Astrocyte (in vitro differentiated cells and primary cell): ENCODE results near the gene UBTF. TPM values are rescaled to one million over a fixed set of nuclear protein-coding genes. Genes with fewer than 3 reads are reported as not detected.
A peak's percentile ranks its signal among the peaks of the same experiment; 100 is the strongest.

Experiments
- DNase-seq: peaks from one replicate; pipeline ENCODE4 v3.0.0-alpha.2; 2010; ENCODE audit warnings: low read depth
- FAIRE-seq: peaks from 2 replicates; lab custom pipeline; 2011; peaks lifted over from hg19 to GRCh38; lab: Jason Lieb, UNC
- H2AFZ ChIP-seq: 2 replicates; pipeline ENCODE4 v1.6.0; 2012; ENCODE audit warnings: low read depth, low read length, inconsistent platforms
- H3K27ac ChIP-seq: 2 replicates; pipeline ENCODE4 v1.5.1; 2011; ENCODE audit warnings: low read depth, low read length, inconsistent platforms
- H3K27me3 ChIP-seq: 2 replicates; pipeline ENCODE4 v1.6.0; 2011; ENCODE audit warnings: low read length, inconsistent platforms; ENCODE audit not compliant: insufficient read depth
- H3K36me3 ChIP-seq: 2 replicates; pipeline ENCODE4 v1.5.1; 2011; ENCODE audit warnings: low read length, inconsistent platforms; ENCODE audit not compliant: insufficient read depth
- H3K4me1 ChIP-seq: 2 replicates; pipeline ENCODE4 v1.5.1; 2011; ENCODE audit warnings: low read length, inconsistent platforms; ENCODE audit not compliant: insufficient read depth
- H3K4me2 ChIP-seq: 2 replicates; pipeline ENCODE4 v1.6.0; 2012; ENCODE audit warnings: low read length, inconsistent platforms
- H3K4me3 ChIP-seq: 2 replicates; pipeline ENCODE4 v1.5.1; 2011; ENCODE audit warnings: low read depth, mild to moderate bottlenecking, low read length, inconsistent platforms; ENCODE audit not compliant: insufficient read depth
- H3K79me2 ChIP-seq: 2 replicates; pipeline ENCODE4 v1.6.0; 2012; ENCODE audit warnings: mild to moderate bottlenecking, low read length, inconsistent platforms; ENCODE audit not compliant: insufficient read depth
- H3K9ac ChIP-seq: 2 replicates; pipeline ENCODE4 v1.6.0; 2012; ENCODE audit warnings: mild to moderate bottlenecking, low read length, inconsistent platforms
- H3K9me3 ChIP-seq: 2 replicates; pipeline ENCODE4 v1.5.1; 2012; ENCODE audit warnings: low read depth, mild to moderate bottlenecking, low read length, inconsistent platforms; ENCODE audit not compliant: insufficient read depth
- H4K20me1 ChIP-seq: 2 replicates; pipeline ENCODE4 v1.6.0; 2012; ENCODE audit warnings: low read length, inconsistent platforms; ENCODE audit not compliant: insufficient read depth
- H3K27ac Mint-ChIP-seq: one replicate; pipeline ENCODE4 v1.8.0; 2021; ENCODE audit warnings: mild to moderate bottlenecking, mixed read lengths; ENCODE audit not compliant: unreplicated experiment
- H3K27me3 Mint-ChIP-seq: one replicate; pipeline ENCODE4 v1.8.0; 2021; ENCODE audit warnings: low read depth, mixed read lengths; ENCODE audit not compliant: unreplicated experiment
- H3K36me3 Mint-ChIP-seq: one replicate; pipeline ENCODE4 v1.8.0; 2021; ENCODE audit warnings: low read depth, mixed read lengths; ENCODE audit not compliant: unreplicated experiment
- H3K4me1 Mint-ChIP-seq: one replicate; pipeline ENCODE4 v1.8.0; 2021; ENCODE audit warnings: low read depth, mixed read lengths; ENCODE audit not compliant: unreplicated experiment
- H3K4me3 Mint-ChIP-seq: one replicate; pipeline ENCODE4 v1.8.0; 2021; ENCODE audit warnings: mild to moderate bottlenecking, moderate library complexity, mixed read lengths; ENCODE audit not compliant: unreplicated experiment
- H3K9me3 Mint-ChIP-seq: one replicate; pipeline ENCODE4 v1.8.0; 2021; ENCODE audit warnings: mild to moderate bottlenecking, mixed read lengths; ENCODE audit not compliant: unreplicated experiment
- CTCF ChIP-seq: IDR thresholded peaks from 2 replicates; pipeline ENCODE4 v1.5.1; 2011; ENCODE audit warnings: low read depth, mild to moderate bottlenecking, inconsistent platforms, low read length, moderate library complexity; ENCODE audit not compliant: insufficient read depth
- EZH2 ChIP-seq: IDR thresholded peaks from 2 replicates; pipeline ENCODE4 v1.6.1; 2012; ENCODE audit warnings: mild to moderate bottlenecking, low read length, inconsistent platforms; ENCODE audit not compliant: insufficient read depth
- total RNA-seq: library from RNA; stranded (reverse); gene quantifications from 2 replicates; pipeline ENCODE4 v1.2.1, GENCODE V29; 2021

UBTF gene
- total RNA-seq, 1 donor from 2014 or later, result 48.0 TPM

DNA sequence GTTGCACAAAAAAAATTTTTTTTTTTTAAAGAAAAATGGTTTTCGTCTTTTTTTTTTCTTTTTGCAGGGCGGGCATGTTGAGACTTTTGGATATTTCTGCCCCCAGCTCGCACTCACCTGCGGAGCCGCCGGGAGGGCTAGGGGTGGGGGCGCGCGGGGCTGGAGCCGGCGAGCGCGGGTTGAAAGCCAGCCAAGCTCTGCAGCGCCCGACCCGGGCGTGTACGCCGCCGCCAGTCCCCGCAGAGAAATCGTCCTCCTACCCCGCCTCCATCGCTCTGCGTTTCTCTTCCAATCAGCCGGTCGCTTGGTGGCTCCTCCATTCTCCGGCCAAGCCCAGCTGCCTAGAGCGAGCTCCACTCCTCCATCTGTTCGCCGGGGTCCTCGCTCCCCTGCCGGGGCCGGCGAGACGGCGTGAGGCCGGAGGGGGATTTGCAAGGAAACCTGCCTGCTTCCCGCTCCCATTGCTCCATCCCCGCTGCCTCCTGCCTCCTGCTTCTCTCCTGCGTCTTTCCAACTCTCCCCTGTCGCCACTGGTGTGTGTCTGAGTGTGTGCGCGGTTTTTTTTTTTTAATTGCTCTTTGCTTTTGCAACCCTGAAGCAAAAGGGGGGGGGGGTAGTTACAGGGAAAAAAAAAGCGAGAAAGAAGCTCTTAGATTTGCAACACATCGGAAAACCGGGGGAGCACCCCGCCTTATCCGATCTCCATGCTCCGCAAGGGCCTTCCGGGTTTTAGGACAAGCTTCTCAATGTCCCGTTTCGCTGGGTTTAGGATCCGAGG lies 1.8 kb upstream of the UBTF start:
- Mint-ChIP-seq H3K27me3 (no peaks in the 10 kb centered on the region), H3K4me3 (peak overlapping the region; percentile 92), H3K36me3 (peaks cover 5% of the 10 kb centered on the region), H3K27ac (peak overlapping the region; percentile 70), H3K4me1 (peaks cover 13% of the 10 kb centered on the region), H3K9me3 (no peaks in the 10 kb centered on the region)
- Histone ChIP-seq H3K4me1 (peaks cover 30% of the 10 kb centered on the region), H3K27ac (peak overlapping the region; percentile 73), H3K9ac (peak overlapping the region; percentile 83), H2AFZ (peak overlapping the region; percentile 77), H3K36me3 (peaks cover 11% of the 10 kb centered on the region), H3K79me2 (peaks cover 46% of the 10 kb centered on the region), H4K20me1 (peaks cover 32% of the 10 kb centered on the region), H3K4me3 (peak overlapping the region; percentile 76), H3K27me3 (no peaks in the 10 kb centered on the region), H3K4me2 (peak overlapping the region; percentile 98), H3K9me3 (no peaks in the 10 kb centered on the region)
- no peak for FAIRE-seq
- peak; percentile 81 for DNase-seq
- no peak for TF ChIP-seq EZH2
- no peak for TF ChIP-seq CTCF

DNA sequence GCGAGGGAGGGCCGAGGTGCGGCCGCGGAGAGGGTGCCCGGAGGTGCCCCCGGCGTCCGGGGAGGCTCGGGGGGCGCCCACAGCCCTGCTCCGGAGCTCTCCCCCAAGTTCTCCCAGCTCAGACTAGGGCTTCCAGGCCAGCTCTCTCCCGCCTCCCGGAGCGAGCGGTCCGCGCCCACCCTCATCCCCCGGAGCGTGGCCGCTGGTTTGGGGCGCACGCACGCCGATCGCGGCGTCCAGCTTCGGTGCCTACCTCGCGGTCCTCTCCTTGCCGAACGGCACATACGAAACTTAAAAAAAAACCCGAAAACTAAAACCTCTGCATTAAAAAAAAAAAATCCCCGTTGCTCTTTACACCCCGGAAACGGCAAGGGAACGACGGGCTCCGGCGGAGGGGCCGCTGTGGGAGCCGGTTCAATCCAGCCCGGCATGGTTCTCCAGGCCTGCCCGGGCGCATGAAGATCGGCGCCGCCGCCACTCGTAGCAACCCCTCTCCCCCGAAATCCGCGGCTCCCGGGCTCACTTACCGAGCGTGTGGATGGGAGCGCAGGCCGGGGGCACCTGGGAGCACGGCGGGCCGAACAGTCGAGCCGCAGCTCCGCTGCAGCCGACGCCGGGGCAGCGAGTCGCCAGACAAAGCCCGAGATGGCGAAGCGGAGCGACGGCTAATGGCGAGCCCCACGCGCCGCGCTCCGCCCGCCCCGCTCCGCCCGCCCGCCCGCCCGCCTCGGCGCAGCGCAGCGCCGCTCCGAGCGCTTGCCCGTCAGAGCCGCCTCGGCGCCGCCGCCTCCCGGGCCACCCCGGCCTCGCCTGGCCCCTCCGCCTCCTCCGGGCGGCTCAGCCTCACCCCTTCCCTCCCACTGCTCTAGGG lies 973 bp upstream of the UBTF start:
- peak overlapping the region; percentile 98 for H3K4me2 ChIP-seq
- TF ChIP-seq EZH2 (no peak), CTCF (no peak)
- H3K36me3 Mint-ChIP-seq, result peaks cover 7% of the 10 kb centered on the region
- peak overlapping the region; percentile 90 for H3K9ac ChIP-seq
- H3K4me1 ChIP-seq, result peaks cover 30% of the 10 kb centered on the region
- H3K27ac ChIP-seq, result peak overlapping the region; percentile 73
- H3K9me3 ChIP-seq, result no peaks in the 10 kb centered on the region
- peaks cover 40% of the 10 kb centered on the region for H4K20me1 ChIP-seq
- no peak for FAIRE-seq
- peaks cover 18% of the 10 kb centered on the region for H3K36me3 ChIP-seq
- peaks cover 13% of the 10 kb centered on the region for H3K4me1 Mint-ChIP-seq
- no peaks in the 10 kb centered on the region for H3K27me3 Mint-ChIP-seq
- peaks cover 55% of the 10 kb centered on the region for H3K79me2 ChIP-seq
- peak overlapping the region; percentile 41 for H2AFZ ChIP-seq
- no peaks in the 10 kb centered on the region for H3K9me3 Mint-ChIP-seq
- H3K27me3 ChIP-seq, result no peaks in the 10 kb centered on the region
- DNase-seq, result no peak
- H3K4me3 ChIP-seq, result peak overlapping the region; percentile 76
- peak overlapping the region; percentile 92 for H3K4me3 Mint-ChIP-seq
- peak overlapping the region; percentile 75 for H3K27ac Mint-ChIP-seq
